Measurements from ENCODE around the gene SKIC3.

DNA sequence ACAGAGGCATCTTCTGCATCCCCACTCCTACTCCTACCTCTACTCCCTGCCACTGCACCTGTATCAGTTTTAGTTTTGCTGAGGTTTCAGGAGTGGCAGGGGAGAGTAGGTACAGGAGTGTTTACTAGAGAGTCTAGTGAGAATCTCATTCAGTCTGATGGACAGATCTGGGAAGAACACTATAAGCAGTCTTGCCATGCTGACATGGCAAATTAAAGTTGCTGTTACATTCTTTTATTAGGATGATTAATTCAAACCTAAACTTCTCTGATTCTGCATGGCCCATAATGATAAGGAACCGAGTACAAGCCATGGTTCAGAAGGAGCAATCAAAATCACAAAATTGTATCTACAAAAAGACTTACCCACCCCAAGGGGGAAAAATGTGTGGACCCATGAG lies 7.5 kb upstream of the SKIC3 start:
- TF ChIP-seq, protein P1, sequence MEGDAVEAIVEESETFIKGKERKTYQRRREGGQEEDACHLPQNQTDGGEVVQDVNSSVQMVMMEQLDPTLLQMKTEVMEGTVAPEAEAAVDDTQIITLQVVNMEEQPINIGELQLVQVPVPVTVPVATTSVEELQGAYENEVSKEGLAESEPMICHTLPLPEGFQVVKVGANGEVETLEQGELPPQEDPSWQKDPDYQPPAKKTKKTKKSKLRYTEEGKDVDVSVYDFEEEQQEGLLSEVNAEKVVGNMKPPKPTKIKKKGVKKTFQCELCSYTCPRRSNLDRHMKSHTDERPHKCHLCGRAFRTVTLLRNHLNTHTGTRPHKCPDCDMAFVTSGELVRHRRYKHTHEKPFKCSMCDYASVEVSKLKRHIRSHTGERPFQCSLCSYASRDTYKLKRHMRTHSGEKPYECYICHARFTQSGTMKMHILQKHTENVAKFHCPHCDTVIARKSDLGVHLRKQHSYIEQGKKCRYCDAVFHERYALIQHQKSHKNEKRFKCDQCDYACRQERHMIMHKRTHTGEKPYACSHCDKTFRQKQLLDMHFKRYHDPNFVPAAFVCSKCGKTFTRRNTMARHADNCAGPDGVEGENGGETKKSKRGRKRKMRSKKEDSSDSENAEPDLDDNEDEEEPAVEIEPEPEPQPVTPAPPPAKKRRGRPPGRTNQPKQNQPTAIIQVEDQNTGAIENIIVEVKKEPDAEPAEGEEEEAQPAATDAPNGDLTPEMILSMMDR (IDR thresholded peaks at IDR 0.05; ENCODE audit: insufficient read depth, low read length, poor library complexity, severe bottlenecking) = no peak
- no peak for TF ChIP-seq EZH2phosphoT487 (conservative IDR thresholded peaks at IDR 0.05; ENCODE audit: low read length)
